GM18517 (cell line): ENCODE data around the gene QRICH2.
"Not testable (repeated sequence)": the region's sequence is repeated elsewhere in the genome, so short reads cannot be mapped to it uniquely, and the experiment has no call there.

Experiments
- ATAC-seq: cut with Tn5 transposase; IDR thresholded peaks from one replicate; pipeline ENCODE4 v1.9.1; 2021; ENCODE audit warnings: mild to moderate bottlenecking, moderate library complexity; ENCODE audit not compliant: unreplicated experiment

The QRICH2 gene

DNA sequence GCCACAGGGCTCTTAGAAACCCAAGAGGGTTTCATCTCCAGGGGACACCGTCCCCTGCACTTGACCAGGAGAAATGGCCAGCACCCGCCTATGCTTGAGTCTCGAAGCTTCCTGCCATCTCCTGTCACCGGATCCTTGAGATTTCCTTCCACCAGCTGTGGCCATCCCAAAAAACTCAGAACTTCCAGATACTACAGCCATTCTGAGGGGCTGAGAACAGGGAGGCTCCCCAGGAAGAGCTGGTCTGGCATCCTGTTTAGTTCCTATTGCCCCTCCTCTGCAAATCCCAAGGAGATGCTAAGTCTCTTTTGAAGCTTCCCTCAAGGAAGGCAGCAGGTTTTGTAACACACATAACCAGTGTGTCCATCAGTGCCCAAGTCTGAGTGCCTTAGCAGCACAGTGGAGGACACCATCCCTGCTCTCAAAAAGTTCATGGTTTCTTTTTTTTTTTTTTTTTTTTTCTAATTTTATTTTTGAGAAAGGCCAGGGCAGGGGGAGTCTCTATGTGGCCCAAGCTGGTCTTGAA, 41.0 kb downstream of the QRICH2 start:
- ATAC-seq, result no peak

DNA sequence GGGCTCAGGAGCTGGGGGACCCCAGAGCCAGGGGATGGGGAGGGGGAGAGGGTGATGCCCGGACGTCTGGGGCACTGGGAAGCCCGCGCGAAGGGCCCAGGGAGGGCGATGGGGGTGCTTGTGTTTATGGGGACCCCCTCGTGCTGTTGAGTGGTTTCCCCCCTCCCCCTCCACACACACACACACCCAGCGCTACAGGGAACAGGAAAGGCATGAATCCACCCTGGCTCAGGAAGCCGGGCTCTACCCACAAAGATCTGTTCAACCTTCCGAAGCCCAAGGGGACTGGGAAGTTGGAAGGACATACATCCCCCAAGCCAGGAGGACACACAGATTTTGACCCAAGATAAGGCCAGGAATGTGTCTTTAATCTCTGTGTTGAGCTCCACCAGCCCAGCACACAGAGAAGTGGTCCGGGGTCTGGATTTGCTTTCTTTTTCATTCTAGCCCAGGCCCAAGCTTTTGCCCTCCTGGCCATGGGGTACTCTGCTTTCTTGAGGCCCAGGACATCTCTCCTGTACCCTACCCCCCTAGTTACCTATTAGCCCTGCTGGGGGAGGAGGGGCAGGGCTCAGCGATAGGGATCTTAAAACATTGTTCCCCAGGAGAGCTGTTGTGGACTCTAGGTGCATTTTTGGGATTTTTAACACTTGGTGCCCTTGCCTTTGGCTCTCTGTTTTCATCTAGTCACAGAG, 41.7 kb downstream of the QRICH2 start:
- no peak for ATAC-seq

DNA sequence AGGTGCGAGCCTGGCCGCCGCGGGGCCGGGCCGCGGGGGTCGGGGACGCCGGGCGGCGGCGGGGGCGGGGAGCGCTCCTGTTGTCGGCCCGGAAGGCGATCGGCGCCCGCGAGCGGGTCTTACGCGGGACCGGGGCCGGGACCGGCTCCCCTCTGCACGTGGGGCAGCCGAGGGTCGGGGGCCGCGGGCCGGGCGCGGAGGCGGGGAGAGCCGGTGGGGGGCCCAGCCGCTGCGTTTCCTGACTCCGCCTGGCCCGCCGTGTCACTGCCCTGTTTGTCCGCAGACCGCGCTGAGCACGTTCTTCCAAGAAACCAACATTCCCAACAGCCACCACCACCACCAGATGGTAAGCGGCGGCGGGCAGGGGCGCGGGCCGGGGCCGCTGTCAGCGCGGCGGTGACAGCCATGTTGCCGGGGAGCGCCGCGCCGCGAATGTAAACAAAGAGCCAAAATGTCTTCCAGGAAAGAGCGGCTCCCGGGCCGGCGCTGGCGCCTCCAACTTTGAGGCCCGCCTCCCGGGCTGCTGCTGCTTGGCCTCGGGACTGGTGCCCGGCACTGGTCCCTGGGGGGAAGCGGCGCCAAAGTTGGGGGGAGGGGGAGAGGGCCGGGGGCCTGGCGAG, 42.3 kb downstream of the QRICH2 start:
- no peak for ATAC-seq

DNA sequence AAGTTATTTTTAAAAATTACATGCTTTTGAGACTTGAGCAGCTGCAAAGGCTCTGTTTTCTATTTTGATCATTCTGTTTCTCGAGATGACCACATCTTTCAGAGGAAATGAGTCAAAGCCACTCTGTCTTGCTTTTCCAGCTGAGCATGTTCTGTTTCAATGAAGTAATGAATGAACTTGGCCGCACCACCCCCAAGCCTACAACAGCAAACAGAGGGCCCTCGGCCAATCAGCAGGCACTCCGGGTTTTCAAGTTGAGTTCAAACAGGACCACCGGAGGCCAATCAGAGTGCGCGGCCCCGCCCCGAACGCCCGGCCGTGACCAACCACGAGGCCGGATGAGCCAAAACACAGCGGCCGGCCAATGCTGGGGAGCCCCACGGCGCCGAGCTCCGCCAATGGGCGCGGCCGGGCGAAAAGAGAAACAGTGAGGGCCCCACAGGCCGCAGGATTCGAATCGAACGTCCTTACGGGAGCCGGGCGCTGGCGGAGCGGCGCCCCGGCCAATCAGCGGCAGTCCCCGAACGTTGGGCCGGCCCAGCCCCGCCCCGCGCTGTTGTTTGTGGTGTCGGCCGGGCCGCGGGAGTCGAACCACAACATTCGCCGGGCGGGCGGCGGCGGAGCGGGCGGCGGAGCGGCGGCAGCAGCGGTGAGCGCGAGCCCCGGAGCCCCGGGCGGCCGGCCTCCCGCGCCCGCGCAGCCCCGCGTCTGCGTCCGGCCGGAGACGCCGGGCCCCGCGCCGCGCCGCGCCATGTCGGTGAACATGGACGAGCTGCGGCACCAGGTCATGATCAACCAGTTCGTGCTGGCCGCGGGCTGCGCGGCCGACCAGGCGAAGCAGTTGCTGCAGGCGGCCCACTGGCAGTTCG, 43.1 kb downstream of the QRICH2 start, which contains the start of gene UBALD2:
UBALD2 (plus strand) TSS at position 594 of the 869 bp plus-strand sequence; CDS start at position 752, 158 bp downstream.
- ATAC-seq, result peak; percentile 70

DNA sequence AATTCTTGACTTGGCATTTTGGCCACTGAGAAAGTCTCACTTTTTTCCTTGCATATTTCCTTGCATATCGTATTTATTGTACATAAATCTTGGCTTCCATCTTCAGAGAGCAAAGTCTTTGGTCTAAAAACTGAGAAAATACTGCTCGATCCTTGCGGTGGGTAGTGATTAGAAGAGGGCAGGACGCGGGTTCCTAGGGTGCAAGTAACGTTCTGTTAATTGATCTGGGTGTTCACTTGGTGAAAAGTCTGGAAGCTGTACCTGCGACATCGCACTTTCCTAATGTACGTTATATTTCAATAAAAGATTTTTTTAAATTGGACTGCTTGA, 43.7 kb downstream of the QRICH2 start:
- ATAC-seq, result no peak

DNA sequence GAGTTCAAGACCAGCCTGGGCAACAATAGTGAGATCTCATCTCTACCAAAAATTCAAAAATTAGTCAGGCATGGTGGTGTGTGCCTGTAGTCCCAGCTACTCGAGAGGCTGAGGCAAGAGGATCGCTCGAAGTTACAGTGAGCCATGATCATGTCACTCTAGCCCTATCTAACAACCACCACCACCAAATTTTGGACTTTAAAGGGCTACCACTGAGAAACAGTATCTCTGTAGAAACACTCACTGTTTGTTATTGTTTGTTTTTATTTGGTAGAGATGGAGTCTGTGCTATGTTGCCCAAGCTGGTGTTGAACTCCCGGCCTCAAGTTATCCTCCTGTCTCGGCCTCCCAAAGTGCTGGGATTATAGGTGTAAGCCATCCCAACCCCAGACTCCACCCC, 44.2 kb downstream of the QRICH2 start:
- ATAC-seq, result no peak

DNA sequence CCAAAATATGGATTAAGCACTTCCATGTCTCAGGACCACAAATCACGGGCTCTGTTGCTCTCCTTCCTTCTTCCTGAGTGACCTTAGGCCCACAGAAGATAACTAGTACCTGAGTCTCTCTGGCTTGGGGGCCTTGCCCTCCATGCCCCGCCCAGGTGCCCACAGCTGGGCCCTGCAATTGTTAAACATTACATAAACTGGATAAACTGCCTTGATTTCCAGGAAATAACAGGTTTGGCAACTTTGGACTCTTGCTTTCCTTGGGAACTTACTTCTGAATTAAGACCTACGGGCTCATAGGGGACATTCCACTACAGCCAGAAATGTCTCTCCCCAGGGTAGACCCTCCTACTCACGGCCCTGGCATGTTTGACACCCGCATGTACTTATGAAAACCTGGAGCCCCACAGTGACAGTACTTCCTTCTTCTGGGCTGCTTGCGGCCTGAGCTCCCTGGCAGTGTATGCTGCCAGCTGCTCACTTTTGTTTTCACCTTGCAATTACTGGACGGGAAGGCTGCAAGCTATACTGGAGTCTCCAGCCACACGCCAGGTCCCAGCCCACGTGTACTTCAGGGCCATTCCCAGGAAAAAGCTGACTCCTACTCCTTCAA, 45.2 kb downstream of the QRICH2 start:
- ATAC-seq, result no peak

DNA sequence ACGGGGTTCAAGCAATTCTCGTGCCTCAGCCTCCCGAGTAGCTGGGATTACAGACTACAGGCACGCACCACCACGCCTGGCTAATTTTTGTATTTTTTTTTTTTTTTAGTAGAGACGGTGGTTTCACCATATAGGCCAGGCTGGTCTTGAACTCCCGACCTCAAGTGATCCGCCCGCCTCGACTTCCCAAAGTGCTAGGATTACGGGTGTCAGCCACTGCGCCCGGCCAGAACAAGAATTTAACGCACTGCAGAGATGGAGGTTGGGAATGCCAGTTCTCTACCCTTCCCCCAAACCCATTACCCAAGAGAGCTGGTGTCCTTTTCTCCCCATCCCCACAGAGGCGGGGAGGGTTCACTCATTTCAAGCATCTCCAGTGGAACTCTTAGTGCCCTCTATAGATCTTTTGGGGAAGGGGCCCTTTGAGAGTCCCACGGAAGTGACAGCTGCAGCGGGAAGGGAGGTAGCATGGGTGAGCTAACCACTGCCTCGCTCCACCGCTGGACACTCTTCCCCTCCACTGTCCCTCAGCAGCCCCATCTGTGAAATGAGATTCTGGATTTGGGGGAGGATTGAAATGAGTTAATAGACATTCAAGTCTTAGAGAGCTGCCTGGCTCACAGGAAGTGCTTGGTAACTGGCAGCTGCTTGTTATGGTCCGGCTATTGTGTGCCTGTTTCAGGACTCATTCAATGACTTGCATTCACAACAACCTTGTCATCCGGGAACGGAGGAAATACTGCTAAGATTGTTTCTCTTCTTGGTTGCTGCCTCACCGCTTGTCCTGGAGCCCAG, 46.5 kb downstream of the QRICH2 start:
- ATAC-seq, result no peak

DNA sequence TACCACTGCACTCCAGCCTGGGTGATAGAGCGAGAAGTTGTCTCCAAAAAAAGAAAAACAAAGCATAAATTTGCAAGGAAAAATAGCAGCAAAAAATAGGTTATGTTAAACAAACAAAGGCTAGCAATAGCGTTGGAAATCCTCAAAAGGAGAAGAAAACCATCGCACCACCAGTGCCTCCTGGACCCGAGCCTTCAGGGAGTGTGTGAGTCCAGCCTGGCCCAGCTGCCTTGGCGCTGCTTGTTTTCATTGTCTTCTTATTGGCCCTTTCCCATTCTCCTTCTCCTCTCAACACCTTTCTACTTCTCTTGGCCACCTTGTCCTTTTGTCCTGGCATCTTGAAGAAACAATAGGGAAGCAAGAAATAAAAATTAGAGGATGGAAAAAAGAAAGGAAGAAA, 47.4 kb downstream of the QRICH2 start:
- no peak for ATAC-seq

DNA sequence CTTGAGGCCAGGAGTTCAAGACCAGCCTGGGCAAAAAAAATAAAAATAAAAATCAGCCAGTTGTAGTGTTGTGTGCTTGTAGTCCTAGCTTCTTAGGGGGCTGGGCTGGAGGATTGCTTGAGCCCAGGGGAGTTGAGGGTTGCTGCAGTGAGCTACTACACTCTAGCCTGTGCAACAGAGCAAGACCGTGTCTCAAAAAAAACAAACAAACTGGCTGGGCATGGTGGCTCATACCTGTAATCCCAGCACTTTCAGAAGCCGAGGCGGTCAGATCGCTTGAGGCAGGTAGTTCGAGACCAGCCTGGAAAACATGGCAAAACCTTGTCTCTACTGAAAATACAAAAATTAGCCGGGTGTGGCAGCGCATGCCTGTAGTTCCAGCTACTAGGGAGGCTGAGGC, 47.9 kb downstream of the QRICH2 start:
- ATAC-seq, result no peak

DNA sequence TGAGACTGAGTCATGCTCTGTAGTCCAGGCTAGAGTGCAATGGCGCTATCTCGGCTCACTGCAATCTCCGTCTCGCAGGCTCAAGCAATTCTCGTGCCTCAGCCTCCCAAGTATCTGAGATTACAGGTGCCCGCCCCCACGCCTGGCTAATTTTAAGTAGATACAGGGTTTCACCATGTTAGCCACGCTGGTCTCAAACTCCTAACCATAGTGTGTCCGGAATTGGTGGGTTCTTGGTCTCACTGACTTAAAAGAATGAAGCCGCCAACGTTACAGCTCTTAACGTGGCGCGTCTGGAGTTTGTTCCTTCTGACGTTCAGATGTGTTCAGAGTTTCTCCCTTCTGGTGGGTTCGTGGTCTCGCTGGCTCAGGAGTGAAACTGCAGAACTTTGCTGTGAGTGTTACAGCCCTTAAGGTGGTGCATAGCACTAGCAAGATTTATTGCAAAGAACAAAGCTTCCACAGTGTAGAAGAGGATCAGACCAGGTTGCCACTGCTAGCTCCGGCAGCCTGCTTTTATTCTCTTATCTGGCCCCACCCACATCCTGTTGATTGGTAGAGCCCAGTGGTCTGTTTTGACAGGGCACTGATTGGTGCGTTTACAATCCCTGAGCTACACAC, 51.5 kb downstream of the QRICH2 start:
- not testable (repeated sequence) for ATAC-seq

DNA sequence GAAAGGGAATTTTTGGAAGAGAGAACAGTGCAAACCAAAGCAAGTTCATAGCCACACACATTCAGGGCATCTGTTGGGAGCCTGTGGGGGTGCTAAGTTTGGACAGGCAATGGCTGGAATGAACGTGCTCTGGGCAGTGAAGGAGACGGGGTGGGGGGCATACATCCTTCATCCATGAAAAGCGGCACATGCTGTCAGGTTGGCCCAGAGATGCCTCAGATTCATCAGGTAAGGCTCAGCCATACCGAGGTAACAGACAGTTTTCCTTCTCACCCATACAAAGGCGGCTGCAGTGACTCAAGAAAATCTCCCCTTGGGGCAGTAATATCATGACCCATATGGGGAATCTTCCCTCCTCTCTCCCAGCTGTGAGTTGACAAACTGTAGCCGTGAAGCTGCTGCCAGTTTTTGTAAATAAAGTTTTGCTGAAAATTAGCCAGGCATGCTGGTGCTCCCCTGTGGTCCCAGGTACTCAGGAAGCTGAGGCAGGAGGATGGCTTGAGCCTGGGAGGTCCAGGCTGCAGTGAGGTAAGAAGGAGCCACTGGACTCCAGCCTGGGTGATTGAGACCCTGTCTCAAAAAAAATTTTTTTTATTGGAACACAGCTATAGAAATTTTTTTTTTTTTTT, 52.2 kb downstream of the QRICH2 start:
- no peak for ATAC-seq

DNA sequence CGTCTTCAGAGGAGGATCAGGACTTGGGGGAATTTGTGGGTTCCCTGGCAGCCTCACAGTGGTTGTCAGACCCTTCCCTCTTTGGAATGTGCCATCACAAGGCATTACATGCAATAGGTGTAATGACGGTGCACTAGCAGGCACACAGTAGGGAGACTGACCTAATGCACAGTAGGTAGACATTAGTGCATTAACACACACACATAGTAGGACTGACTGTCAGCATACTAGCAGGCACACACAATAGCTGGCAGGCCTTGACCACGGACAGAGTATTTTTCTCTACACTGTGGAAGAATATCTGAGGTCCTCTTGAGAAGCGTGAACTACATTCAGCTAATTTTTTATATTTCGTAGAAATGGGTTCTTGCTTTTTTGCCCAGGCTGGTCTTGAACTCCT, 53.8 kb downstream of the QRICH2 start:
- ATAC-seq, result no peak

DNA sequence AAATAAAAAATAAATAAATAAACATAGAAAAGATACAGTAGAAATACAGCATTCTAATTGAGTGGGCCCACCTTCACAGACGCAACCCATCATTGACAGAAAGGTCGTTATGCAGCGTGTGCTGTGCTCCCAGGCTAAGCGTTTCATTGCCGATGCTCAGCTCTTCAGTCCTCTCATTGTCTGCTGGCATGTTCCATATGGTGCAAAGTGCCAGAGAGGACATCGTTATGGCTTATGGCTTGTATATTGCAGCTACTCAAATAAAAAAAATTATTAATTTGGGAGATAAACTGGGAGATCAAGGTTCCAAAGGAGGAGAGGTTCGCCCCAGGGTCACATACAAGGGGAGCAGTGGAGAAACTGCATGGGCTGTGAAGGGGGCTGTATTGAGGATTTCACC, 54.2 kb downstream of the QRICH2 start:
- no peak for ATAC-seq

DNA sequence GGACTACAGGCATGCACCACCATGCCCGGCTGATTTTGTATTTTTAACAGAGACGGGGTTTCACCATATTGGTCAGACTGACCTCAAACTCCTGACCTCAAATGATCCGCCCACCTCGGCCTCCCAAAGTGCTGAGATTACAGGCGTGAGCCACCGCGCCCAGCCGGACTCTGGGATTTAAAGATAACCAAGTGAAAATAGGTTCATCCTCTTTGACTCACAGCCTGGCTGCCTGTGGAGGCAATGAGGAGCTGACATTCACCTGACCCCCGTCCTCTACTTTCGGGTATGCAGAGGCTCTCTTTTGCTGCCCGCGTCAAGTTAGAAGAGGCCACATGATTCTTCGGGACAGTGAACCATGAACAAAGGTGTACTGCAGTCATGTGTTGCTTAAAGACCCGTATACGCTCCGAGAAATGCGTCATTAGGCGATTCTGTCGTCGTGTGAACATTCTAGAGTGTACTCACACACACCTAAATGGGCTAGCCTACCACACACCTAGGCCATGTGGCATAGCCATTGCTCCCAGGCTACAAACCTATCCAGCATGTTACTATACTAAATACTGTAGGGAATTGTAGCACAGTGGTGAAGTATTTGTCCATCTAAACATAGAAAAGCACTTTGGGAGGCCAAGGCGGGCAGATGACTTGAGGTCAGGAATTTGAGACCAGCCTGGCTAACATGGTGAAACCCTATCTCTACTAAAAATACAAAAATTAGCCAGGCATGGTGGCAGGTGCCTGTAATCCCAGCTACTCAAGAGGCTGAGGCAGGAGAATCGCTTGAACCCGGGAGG, 54.9 kb downstream of the QRICH2 start:
- ATAC-seq, result not testable (repeated sequence)

DNA sequence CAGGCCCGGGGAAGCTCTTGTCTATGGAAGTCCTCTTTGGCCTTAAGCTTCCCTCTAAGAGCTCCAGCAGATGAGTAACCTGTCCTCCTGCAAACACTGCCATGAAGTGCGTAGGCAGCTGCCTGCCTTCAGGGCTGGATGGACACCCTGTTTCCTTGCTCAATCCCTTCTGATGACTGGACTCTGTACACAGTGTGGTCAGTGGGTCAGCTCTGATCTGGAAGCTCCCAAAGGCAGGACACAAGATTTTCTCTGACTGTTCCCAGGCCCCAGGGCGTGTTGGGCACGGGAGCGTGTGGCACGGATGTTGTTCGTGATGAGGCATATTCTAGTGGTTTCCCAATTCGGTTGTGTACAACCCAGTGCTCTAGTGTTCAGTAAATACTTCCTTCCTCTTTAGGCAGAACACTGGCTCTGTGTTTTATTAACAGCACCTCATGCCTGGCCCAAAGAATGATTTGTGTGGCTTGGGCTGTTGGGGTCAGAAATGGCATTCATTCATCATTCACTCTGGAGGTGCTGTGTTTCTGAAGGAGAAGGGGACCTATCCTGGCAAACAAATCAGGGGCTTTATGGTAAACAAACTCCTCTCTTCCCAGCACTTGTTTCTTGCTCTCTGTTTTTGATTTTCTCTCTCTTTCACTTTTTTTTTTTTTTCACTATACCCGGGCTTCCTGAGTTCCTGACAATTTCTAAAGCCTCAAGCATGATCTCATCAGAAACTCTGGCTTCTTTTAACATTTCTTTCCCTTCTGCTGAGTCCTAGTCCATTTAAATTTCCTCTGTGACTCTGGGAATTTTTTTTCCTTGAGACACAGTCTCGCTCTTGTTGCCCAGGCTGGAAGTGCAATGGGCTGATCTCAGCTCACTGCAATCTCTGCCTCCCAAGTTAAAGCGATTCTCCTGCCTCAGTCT, 55.8 kb downstream of the QRICH2 start:
- ATAC-seq, result no peak

DNA sequence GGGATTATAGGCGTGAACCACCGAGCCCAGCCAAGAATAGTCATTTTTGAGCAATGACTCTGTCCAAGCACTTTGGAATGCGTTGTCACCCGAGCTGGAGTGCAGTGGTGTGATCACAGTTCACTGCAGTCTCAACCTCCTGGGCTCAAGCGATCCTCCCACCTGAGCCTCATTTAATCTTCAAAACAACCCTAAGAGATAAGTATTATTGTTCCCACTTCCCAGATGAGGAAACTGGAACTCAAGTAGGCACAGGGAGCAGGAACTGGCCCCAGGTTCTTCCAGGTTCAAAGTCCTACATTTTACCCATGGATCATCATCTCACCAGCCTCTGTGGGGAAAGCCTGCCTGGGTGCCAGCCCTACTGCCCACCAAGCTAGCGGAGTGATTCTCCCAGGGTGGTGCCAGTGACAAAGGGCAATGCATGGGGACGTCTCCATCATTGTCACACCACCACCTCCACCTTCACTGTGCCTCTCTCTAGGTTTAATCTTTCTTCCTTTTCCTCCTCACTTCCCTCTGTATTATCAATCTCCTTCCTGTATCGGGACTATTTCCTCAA, 56.5 kb downstream of the QRICH2 start:
- ATAC-seq, result no peak
